HG03558 (cell line): Measurements from ENCODE around the gene ACOX3.

Source experiments
- ATAC-seq: cut with Tn5 transposase; IDR thresholded peaks from one replicate; pipeline ENCODE4 v1.9.1; 2021; ENCODE audit warnings: moderate number of reproducible peaks; ENCODE audit not compliant: unreplicated experiment; ENCODE audit errors: extremely low read depth

ACOX3 gene

GRCh38 chr4:8377103-8378075, 63.1 kb downstream of the ACOX3 start:
- no peak for ATAC-seq

GRCh38 chr4:8376361-8377102, 64.0 kb downstream of the ACOX3 start:
- no peak for ATAC-seq

- no peak for ATAC-seq
Measured at GRCh38 chr4:8374851-8375649, 65.5 kb downstream of the ACOX3 start.

GRCh38 chr4:8373973-8374545, 66.5 kb downstream of the ACOX3 start:
- no peak for ATAC-seq

- ATAC-seq = no peak
Measured at GRCh38 chr4:8373270-8373972, 67.1 kb downstream of the ACOX3 start.

- no peak for ATAC-seq
Measured at GRCh38 chr4:8372506-8372905, 68.0 kb downstream of the ACOX3 start.

- ATAC-seq = no peak
Measured at GRCh38 chr4:8371596-8371995, 68.9 kb downstream of the ACOX3 start.

- no peak for ATAC-seq
Measured at GRCh38 chr4:8370835-8371595, 69.5 kb downstream of the ACOX3 start.

- no peak for ATAC-seq
Measured at GRCh38 chr4:8370106-8370787, 70.3 kb downstream of the ACOX3 start.

GRCh38 chr4:8369426-8370105, 71.0 kb downstream of the ACOX3 start:
- no peak for ATAC-seq

GRCh38 chr4:8368998-8369397, 71.5 kb downstream of the ACOX3 start:
- no peak for ATAC-seq

- ATAC-seq = no peak
Measured at GRCh38 chr4:8368061-8368481, 72.5 kb downstream of the ACOX3 start.

- no peak for ATAC-seq
Measured at GRCh38 chr4:8366601-8367000, 73.9 kb downstream of the ACOX3 start.

- ATAC-seq = no peak
Measured at GRCh38 chr4:8365951-8366350, 74.6 kb downstream of the ACOX3 start.

GRCh38 chr4:8365353-8365752, 75.2 kb downstream of the ACOX3 start:
- no peak for ATAC-seq

GRCh38 chr4:8364848-8365350, 75.6 kb downstream of the ACOX3 start:
- ATAC-seq = no peak

GRCh38 chr4:8364141-8364540, 76.4 kb downstream of the ACOX3 start:
- no peak for ATAC-seq

GRCh38 chr4:8362483-8362882, 78.0 kb downstream of the ACOX3 start:
- no peak for ATAC-seq
